Measurements from ENCODE around the gene RAB40A. TPM values are rescaled to one million over a fixed set of nuclear protein-coding genes. Genes with fewer than 3 reads are reported as not detected.
"Not testable (repeated sequence)": the region's sequence is repeated elsewhere in the genome, so short reads cannot be mapped to it uniquely, and the experiment has no call there.

RAB40A gene
- total RNA-seq, 1 experiment from 2014 or later, result 1.0 TPM

- H3K9me2 ChIP-seq (ENCODE audit: insufficient read depth), result no peaks in the 10 kb centered on the region
- no peaks in the 10 kb centered on the region for H3K4me1 ChIP-seq (replicated peaks; ENCODE audit: insufficient read depth)
- H2AFZ ChIP-seq, result no peak overlapping the region
- H3K36me3 ChIP-seq (ENCODE audit: low read depth), result no peaks in the 10 kb centered on the region
- no peaks in the 10 kb centered on the region for H4K20me1 ChIP-seq (ENCODE audit: insufficient read depth)
- POLR2A ChIA-PET (ENCODE audit: unreplicated experiment), result no interaction called here
- DNase-seq, result no peak
- H3K27ac ChIP-seq, result no peak overlapping the region
- H3K4me3 ChIP-seq, result no peak overlapping the region
- no peaks in the 10 kb centered on the region for H3K9me3 ChIP-seq (ENCODE audit: insufficient read depth, low read depth)
- intact Hi-C loops (cut with micrococcal nuclease; ENCODE audit: unreplicated experiment), result no loop called here
- H3K27me3 ChIP-seq (ENCODE audit: insufficient read depth, low read depth), result no peaks in the 10 kb centered on the region
- no peaks in the 10 kb centered on the region for H3F3A ChIP-seq (ENCODE audit: insufficient read depth, low read depth)
- no peaks in the 10 kb centered on the region for H3K79me2 ChIP-seq (ENCODE audit: low read depth)
- H3K4me2 ChIP-seq, result no peak overlapping the region
- no TSS peak for BruUV-seq (replicated peaks)
- CTCF ChIA-PET, result no interaction called here
- TF ChIP-seq EZH2 (IDR thresholded peaks at IDR 0.05; ENCODE audit: low read depth) (no peak), CTCF (conservative IDR thresholded peaks at IDR 0.05) (no peak)
These were observed 43.9 kb downstream of the RAB40A start for GRCh38 chrX:103475381-103475780.

GRCh38 chrX:103469977-103470376 lies 49.3 kb downstream of the RAB40A start:
- H3K27me3 ChIP-seq (ENCODE audit: insufficient read depth, low read depth); CTCF ChIA-PET; POLR2A ChIA-PET (ENCODE audit: unreplicated experiment); H3F3A ChIP-seq (ENCODE audit: insufficient read depth, low read depth); H3K4me1 ChIP-seq (replicated peaks; ENCODE audit: insufficient read depth); H3K36me3 ChIP-seq (ENCODE audit: low read depth); H2AFZ ChIP-seq; BruUV-seq (replicated peaks); H3K27ac ChIP-seq; H3K9me3 ChIP-seq (ENCODE audit: insufficient read depth, low read depth); H3K9me2 ChIP-seq (ENCODE audit: insufficient read depth); H3K79me2 ChIP-seq (ENCODE audit: low read depth); H4K20me1 ChIP-seq (ENCODE audit: insufficient read depth); H3K4me2 ChIP-seq; H3K4me3 ChIP-seq; intact Hi-C loops (cut with micrococcal nuclease; ENCODE audit: unreplicated experiment); DNase-seq: not testable (repeated sequence)

GRCh38 chrX:103467887-103468286 lies 51.4 kb downstream of the RAB40A start:
- no peak for DNase-seq
- Histone ChIP-seq H3K4me2 (no peak overlapping the region), H3K27ac (no peak overlapping the region), H4K20me1 (ENCODE audit: insufficient read depth) (no peaks in the 10 kb centered on the region), H3K9me3 (ENCODE audit: insufficient read depth, low read depth) (no peaks in the 10 kb centered on the region), H3K36me3 (ENCODE audit: low read depth) (no peaks in the 10 kb centered on the region), H3K27me3 (ENCODE audit: insufficient read depth, low read depth) (no peaks in the 10 kb centered on the region), H3K4me3 (no peak overlapping the region), H3K9me2 (ENCODE audit: insufficient read depth) (no peaks in the 10 kb centered on the region), H3F3A (ENCODE audit: insufficient read depth, low read depth) (no peaks in the 10 kb centered on the region), H2AFZ (no peak overlapping the region), H3K4me1 (replicated peaks; ENCODE audit: insufficient read depth) (no peaks in the 10 kb centered on the region), H3K79me2 (ENCODE audit: low read depth) (no peaks in the 10 kb centered on the region)
- no peak for TF ChIP-seq EZH2 (IDR thresholded peaks at IDR 0.05; ENCODE audit: low read depth)
- TF ChIP-seq CTCF (conservative IDR thresholded peaks at IDR 0.05), result no peak
- ChIA-PET POLR2A (ENCODE audit: unreplicated experiment) (no interaction called here), CTCF (no interaction called here)
- no TSS peak for BruUV-seq (replicated peaks)
- intact Hi-C loops (cut with micrococcal nuclease; ENCODE audit: unreplicated experiment), result no loop called here

DNA sequence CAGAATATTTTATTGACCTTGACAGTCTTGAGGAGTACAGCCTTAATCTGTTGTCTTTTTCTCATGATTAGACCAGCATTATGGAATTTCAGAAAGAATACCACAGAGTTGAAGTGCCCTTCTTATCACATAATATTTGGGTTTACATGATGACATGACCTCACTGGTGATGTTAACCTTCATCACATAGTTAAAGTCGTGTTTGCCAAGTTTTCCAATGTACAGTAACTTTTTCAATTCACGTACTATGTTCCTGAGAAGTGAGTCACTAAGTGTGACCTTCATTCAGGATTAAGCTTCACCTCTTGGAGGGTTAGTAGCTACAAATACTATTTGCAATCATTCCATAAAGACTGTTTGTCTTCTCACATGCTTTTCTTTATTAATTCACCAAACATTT lies 52.1 kb downstream of the RAB40A start:
- no peak overlapping the region for H3K27ac ChIP-seq
- TF ChIP-seq CTCF (conservative IDR thresholded peaks at IDR 0.05) (no peak), EZH2 (IDR thresholded peaks at IDR 0.05; ENCODE audit: low read depth) (no peak)
- no peaks in the 10 kb centered on the region for H3K4me1 ChIP-seq (replicated peaks; ENCODE audit: insufficient read depth)
- POLR2A ChIA-PET (ENCODE audit: unreplicated experiment), result no interaction called here
- H3K36me3 ChIP-seq (ENCODE audit: low read depth), result no peaks in the 10 kb centered on the region
- H3K4me2 ChIP-seq, result no peak overlapping the region
- no peaks in the 10 kb centered on the region for H3K9me3 ChIP-seq (ENCODE audit: insufficient read depth, low read depth)
- no TSS peak for BruUV-seq (replicated peaks)
- intact Hi-C loops (cut with micrococcal nuclease; ENCODE audit: unreplicated experiment), result no loop called here
- no peaks in the 10 kb centered on the region for H3K27me3 ChIP-seq (ENCODE audit: insufficient read depth, low read depth)
- no peaks in the 10 kb centered on the region for H3K79me2 ChIP-seq (ENCODE audit: low read depth)
- DNase-seq, result no peak
- H3K9me2 ChIP-seq (ENCODE audit: insufficient read depth), result no peaks in the 10 kb centered on the region
- no peak overlapping the region for H3K4me3 ChIP-seq
- CTCF ChIA-PET, result no interaction called here
- no peak overlapping the region for H2AFZ ChIP-seq
- H3F3A ChIP-seq (ENCODE audit: insufficient read depth, low read depth), result no peaks in the 10 kb centered on the region
- no peaks in the 10 kb centered on the region for H4K20me1 ChIP-seq (ENCODE audit: insufficient read depth)

All from PC-9 (cell line).